C4-2B (cell line): Measurements from ENCODE around the gene MS4A4A.

Source experiments
- CTCF ChIP-seq: fragments of 450-650 bp; conservative IDR thresholded peaks from 2 replicates; pipeline ENCODE4 v1.5.1; 2017; ENCODE audit warnings: mild to moderate bottlenecking
- ZFX ChIP-seq: fragments of 450-650 bp; IDR thresholded peaks from 2 replicates; pipeline ENCODE4 v1.6.1; 2017

DNA sequence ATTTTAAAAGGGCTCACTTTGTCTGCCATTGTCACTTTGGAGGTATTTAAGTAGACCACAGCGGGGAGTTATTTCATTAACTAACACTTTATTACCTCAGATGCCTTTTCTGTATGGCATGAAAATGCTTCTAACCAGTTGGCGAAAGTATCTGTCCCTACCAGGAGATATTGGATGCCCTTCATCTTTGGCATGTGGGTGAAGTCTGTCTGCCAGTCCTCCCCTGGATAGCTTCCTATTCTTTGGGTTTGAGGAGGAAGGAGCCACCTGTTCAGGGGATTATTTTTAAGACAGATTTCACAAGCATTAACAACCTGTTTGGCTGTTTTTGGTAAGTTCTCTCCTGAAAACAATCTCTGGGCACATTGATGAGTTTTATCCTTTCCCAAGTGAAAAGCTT, 63.7 kb downstream of the MS4A4A start:
- no peak for TF ChIP-seq CTCF
- TF ChIP-seq ZFX = no peak
